ENCODE measurements around the gene ERBB4.

DNA sequence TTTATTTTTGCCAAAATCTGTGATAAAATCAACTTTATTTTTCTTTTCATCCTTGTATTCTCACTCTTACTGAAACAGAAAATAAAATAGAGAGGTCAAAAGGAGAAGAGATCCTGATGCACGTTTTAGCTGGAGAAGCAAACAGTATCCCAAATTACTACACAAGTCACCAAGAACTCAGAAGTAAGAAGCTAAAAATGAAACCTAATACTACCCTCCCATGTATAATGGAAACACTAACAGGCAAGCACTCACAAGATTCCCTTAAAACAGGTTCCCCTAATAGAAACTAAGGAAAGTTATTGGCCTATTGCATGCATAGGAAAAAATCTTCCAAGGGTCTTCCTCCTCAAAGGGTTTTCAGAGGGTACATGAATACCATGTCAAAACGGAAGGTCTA lies 927.0 kb downstream of the ERBB4 start:
- TF ChIP-seq POLR2A (IDR thresholded peaks at IDR 0.05), result no peak
- TF ChIP-seq CTCF (IDR thresholded peaks at IDR 0.05), result no peak

Data from transverse colon (tissue), 3 donors.